Measurements from ENCODE around the gene PCYT1A. TPM values are rescaled to one million over a fixed set of nuclear protein-coding genes. Genes with fewer than 3 reads are reported as not detected.
"Not testable (repeated sequence)": the region's sequence is repeated elsewhere in the genome, so short reads cannot be mapped to it uniquely, and the experiment has no call there.

The PCYT1A gene
- total RNA-seq, 1 donor from 2014 or later, result 54.9 TPM

DNA sequence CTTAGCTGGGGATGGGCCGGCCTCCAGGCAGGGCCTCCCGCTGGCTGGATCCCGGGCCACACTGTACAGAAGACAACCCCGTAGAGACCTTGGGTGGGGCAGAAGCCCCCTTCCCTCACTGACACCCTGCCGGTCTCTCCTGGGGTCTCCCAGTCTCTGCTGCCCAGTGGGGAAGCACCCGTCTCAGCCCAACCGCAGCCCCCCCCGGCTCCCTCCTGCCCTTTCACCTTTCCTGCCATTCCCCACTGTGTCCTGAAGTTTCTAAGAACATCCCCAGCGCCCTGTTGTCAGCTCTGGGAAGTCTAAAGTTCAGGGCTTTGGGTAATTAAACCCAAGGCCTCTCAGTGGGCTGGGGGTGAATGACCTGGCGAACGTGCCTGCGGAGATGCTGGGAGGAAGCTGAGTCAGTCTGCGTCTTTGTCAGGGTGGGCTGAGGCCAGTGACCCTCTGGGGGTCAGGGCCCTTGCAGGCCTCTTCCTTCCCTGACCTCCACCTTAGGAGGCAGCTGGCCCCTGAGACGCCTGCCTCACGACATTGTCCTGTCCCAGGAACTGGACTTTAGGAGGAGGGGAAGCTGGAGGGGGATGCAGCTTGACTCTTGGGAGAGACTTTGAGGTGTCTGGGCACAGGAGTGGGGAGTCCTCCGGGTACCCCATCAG lies 72.6 kb downstream of the PCYT1A start:
- DNase-seq (ENCODE audit: low spot score), result no peak

- no peak for DNase-seq (ENCODE audit: low spot score)
Measured at GRCh38 chr3:196210673-196211556, 76.6 kb downstream of the PCYT1A start, which contains the start of gene ZDHHC19. ZDHHC19 (minus strand) TSS chr3:196211400; CDS start chr3:196211315, 85 bp downstream.

DNA sequence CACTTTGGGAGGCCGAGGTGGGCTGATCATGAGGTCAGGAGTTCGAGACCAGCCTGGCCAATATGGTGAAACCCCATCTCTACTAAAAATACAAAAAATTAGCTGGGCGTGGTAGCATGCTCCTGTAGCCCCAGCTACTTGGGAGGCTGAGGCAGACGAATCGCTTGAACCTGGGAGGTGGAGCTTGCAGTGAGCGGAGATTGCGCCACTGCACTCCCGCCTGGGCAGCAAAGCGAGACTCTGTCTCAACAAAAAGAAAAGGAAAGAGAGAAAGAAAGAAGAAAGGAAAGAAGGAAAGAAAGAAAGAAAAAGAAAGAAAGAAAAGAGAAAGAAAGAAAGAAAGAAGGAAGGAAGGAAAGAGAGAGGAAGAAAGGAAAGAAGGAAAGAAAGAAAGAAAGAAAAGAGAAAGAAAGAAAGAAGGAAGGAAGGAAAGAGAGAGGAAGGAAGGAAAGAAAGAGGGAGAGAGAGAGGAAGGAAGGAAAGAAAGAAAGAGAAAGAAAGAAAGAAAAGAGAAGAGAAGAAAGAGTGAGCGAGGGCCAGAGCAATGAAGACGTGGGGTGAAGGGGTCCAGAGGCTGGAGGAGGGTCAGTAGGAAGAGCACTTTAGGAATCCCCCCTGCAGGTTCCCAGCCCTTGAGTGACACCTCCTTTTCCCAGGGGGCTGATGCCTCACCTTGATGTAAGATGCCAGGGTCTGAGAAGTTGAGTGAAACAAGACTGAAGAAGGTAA lies 77.4 kb downstream of the PCYT1A start:
- DNase-seq (ENCODE audit: low spot score), result not testable (repeated sequence)

- no peak for DNase-seq (ENCODE audit: low spot score)
Measured at GRCh38 chr3:196208942-196209695, 78.4 kb downstream of the PCYT1A start.

DNA sequence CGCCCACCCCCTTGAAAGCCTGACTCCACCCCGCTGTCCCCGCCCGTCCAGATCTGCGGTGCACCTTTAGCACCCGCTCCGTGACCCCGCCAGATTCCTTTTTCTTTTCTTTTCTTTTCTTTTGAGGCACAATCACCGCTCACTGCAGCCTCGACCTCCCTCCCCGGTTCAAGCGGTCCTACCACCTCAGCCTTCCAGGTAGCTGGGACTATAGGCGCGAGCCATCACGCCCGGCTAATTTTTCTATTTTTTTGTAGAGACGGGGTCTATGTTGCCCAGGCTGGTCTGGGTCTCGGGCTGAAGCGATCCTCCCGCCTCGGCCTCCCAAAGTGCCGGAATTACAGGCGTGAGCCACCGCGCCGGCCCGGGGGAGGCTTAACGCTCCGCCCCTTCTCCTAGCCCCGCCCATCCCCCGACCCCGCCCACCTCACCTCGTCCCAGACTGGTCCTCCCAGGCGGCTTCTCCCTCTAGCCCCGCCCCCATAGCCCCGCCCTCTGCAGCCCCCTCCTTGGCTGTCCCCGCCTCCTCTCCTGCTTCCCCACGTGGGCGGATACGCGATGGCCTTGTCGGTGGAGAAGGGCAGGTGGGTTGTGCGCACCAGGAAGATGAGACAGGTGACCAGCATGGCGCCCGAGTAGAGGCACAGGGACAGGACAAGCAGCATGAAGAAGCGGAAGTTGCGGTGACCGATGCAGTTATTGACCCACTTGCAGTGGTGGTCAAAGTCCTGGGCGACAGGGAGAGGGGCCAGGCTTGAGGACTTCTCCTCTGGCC lies 79.5 kb downstream of the PCYT1A start:
- no peak for DNase-seq (ENCODE audit: low spot score)

DNA sequence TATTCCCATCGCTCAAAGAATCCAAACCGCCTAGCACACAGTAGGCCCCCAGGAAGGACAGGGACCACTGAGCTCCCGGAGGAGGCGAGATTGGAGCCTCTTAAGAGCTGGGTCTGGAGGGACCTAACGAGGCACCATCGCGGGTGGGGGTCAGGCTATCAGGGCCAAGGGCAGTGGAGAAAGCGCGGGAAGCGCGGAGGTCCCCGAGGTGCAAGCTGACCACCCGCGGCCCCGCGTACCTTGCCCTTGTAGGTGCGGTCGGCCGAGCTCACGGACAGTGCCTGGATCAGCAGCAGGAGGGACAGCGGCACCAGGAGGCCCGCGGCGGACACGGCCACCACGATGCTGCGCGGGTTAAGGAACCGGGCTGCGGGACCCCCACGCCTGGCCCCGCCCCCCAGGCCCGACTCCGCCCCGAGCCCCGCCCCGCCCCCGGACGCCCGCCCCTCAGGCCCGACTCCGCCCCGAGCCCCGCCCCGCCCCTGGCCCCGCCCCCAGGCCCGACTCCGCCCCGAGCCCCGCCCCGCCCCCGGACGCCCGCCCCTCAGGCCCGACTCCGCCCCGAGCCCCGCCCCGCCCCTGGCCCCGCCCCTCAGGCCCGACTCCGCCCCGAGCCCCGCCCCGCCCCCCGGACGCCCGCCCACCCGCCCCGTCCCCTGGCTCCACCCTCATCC lies 80.2 kb downstream of the PCYT1A start:
- no peak for DNase-seq (ENCODE audit: low spot score)

- not testable (repeated sequence) for DNase-seq (ENCODE audit: low spot score)
Measured at GRCh38 chr3:196205442-196206205, 81.9 kb downstream of the PCYT1A start.

- no peak for DNase-seq (ENCODE audit: low spot score)
Measured at GRCh38 chr3:196203846-196204245, 83.7 kb downstream of the PCYT1A start.

DNA sequence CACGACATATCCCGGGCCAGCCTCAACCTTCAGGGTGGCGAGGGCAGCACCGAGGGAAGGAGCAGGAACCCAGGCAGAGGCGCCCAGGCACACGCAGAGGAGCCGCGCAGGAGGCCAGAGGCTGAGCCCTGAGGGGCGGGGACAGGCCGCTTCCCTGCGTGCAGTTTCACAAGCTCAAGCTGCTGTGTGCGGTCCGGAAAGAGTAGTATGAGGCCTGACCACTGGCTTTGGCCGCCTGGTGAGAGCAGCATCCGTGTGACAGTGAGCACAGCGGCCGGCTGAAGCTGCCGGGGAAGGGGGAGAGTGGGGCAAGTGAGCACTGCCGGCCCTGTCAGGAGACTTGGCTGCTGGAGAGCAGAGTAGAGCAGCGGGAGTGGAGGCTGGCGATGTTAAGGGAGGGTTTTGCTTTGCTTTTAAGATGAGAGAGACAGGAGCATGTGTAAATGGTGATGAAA lies 85.0 kb downstream of the PCYT1A start:
- DNase-seq (ENCODE audit: low spot score), result peak; percentile 53

GRCh38 chr3:196198771-196199753 lies 88.5 kb downstream of the PCYT1A start:
- no peak for DNase-seq (ENCODE audit: low spot score)

DNA sequence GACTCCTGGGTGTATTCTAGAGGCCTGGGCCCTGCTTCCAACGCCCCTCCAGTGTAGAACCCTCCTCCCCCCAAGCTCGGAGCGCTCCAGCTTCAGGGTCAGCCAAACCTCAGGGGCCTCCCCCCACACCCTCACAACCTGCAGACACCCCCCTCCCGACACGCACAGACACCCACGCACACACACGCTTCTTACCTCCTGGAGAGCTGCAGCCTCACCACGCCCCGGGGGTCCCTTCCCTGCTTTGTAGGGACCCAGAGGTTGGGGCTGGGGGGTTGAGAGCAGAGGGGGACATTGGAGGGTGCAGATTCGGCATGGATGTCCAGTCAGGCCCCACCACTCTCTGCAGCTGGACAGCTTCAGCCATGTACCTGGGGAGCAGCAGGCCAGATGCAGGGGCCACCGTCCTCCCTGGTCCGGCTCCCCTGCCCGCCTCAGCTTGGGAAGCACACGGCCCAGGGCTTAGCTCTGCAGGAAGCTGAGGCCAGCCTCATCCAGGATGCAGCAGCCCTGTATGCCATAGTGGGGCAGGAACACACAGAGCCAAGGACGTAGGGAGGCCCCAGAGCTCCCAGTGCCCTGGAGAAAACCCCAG lies 89.3 kb downstream of the PCYT1A start:
- DNase-seq (ENCODE audit: low spot score), result no peak

- DNase-seq (ENCODE audit: low spot score), result no peak
Measured at GRCh38 chr3:196197524-196197923, 90.0 kb downstream of the PCYT1A start.

- DNase-seq (ENCODE audit: low spot score), result no peak
Measured at GRCh38 chr3:196195664-196196265, 91.8 kb downstream of the PCYT1A start.

DNA sequence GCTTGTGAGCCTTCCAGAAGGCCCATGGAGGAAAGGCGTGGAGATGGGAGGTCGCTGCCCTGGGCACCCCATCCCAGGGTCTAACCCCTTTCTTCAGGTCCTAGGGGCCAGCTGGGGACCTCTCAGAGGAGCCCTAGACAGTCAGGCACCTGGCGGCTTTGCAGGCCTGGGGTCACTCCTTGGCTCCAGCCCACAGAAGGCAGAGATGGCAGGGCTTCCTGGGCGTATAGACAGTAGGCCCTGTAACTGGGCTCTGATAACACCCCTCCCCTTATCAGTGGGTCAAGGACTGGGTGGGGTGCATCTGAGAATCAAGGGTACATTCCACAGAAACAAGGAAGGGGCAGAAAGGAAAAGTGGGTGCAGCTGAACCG lies 93.0 kb downstream of the PCYT1A start:
- DNase-seq (ENCODE audit: low spot score), result no peak

- no peak for DNase-seq (ENCODE audit: low spot score)
Measured at GRCh38 chr3:196193736-196194541, 93.6 kb downstream of the PCYT1A start.

GRCh38 chr3:196193133-196193735 lies 94.3 kb downstream of the PCYT1A start:
- no peak for DNase-seq (ENCODE audit: low spot score)

Measured in mucosa of gallbladder (tissue), 1 donor.